B cell (primary cell): ENCODE measurements around the gene DAB1. TPM values are rescaled to one million over a fixed set of nuclear protein-coding genes. Genes with fewer than 3 reads are reported as not detected.

ENCODE experiments used
- ATAC-seq: fragments of 200-7000 bp; cut with Tn5 transposase; one replicate; pipeline ENCODE4 v1.10.0; 2021; ENCODE audit warnings: low read depth, mild to moderate bottlenecking, moderate number of reproducible peaks, moderate library complexity
- CTCF ChIA-PET: fragments of 350-600 bp; sonication (Branson Sonifier 250); formaldehyde crosslinking; loops from one replicate; lab custom pipeline; 2021; ENCODE audit warnings: antibody characterized with exemption, inconsistent platforms; lab: Charles Lee
- POLR2A ChIA-PET: fragments of 350-600 bp; sonication (Branson Sonifier 250); formaldehyde crosslinking; loops from one replicate; lab custom pipeline; 2021; ENCODE audit warnings: antibody characterized with exemption; lab: Charles Lee
- DNase-seq: peaks from one replicate; pipeline ENCODE4 v3.0.0; 2013
- H2AFZ ChIP-seq: 2 replicates; pipeline ENCODE4 v1.6.1; 2012; ENCODE audit warnings: mild to moderate bottlenecking, low read depth, low read length; ENCODE audit not compliant: insufficient read depth, poor library complexity, severe bottlenecking
- H3K27ac ChIP-seq, 2 donors: 1 replicate in 1 of 2; 2 replicates in 1 of 2; pipeline ENCODE4 v1.5.1; 2012 to 2013; ENCODE audit warnings: low read length in 2 of 2, mild to moderate bottlenecking in 2 of 2, moderate library complexity in 1 of 2
- H3K27me3 ChIP-seq, 4 experiments: fragments of 200-600 bp in 1 of 4; sonication (generic) in 1 of 4; replicated peaks in 1 of 4; 1 replicate in 2 of 4; 2 replicates in 2 of 4; pipeline versions ENCODE4 v1.6.1 to v1.7.0; 2013 to 2016; ENCODE audit warnings: low read length in 3 of 4, mild to moderate bottlenecking in 2 of 4, mixed read lengths in 1 of 4, moderate library complexity in 1 of 4; ENCODE audit not compliant: insufficient read depth in 4 of 4, control insufficient read depth in 3 of 4; ENCODE audit errors: control extremely low read depth in 1 of 4
- H3K36me3 ChIP-seq, 2 experiments: replicated peaks in 1 of 2; 1 replicate in 1 of 2; 2 replicates in 1 of 2; pipeline versions ENCODE4 v1.6.1 to v1.7.1; 2013; ENCODE audit warnings: low read length in 1 of 2; ENCODE audit not compliant: insufficient read depth in 2 of 2, control insufficient read depth in 1 of 2; ENCODE audit errors: control extremely low read depth in 1 of 2, extremely low read depth in 1 of 2
- H3K4me1 ChIP-seq, 2 donors: fragments of 200-600 bp in 1 of 2; sonication (generic) in 1 of 2; 1 replicate in 1 of 2; 2 replicates in 1 of 2; pipeline versions ENCODE4 v1.5.1 to v1.6.1; 2013 to 2017; ENCODE audit warnings: low read length in 2 of 2; ENCODE audit not compliant: control insufficient read depth in 2 of 2, insufficient read depth in 2 of 2
- H3K4me2 ChIP-seq: replicated peaks from 2 replicates; pipeline ENCODE3; 2012; ENCODE audit warnings: mild to moderate bottlenecking, low read depth, low read length; ENCODE audit not compliant: poor library complexity, severe bottlenecking
- H3K4me3 ChIP-seq, 5 experiments: fragments of 200-600 bp in 1 of 5; sonication (generic) in 1 of 5; 1 replicate in 3 of 5; 2 replicates in 2 of 5; pipeline versions ENCODE4 v1.5.1 to v1.7.0; 2011 to 2016; ENCODE audit warnings: low read length in 4 of 5, mild to moderate bottlenecking in 4 of 5, low read depth in 2 of 5, control low read depth in 1 of 5, moderate library complexity in 1 of 5; ENCODE audit not compliant: insufficient read depth in 1 of 5; ENCODE audit errors: control extremely low read depth in 1 of 5, extremely low read depth in 1 of 5
- H3K79me2 ChIP-seq: fragments of 200-600 bp; sonication (generic); one replicate; pipeline ENCODE4 v1.6.0; 2016; ENCODE audit warnings: low read length; ENCODE audit not compliant: control insufficient read depth, insufficient read depth
- H3K9ac ChIP-seq: fragments of 200-600 bp; sonication (generic); 2 replicates; pipeline ENCODE4 v1.6.1; 2017; ENCODE audit warnings: mild to moderate bottlenecking, low read length, moderate library complexity
- H3K9me3 ChIP-seq, 3 donors: one replicate each; pipeline versions ENCODE4 v1.6.1 to v1.7.1; 2013; ENCODE audit warnings: low read length in 2 of 3; ENCODE audit not compliant: control insufficient read depth in 2 of 3, insufficient read depth in 1 of 3; ENCODE audit errors: control extremely low read depth in 1 of 3
- H4K20me1 ChIP-seq: 2 replicates; pipeline ENCODE4 v1.6.0; 2012; ENCODE audit warnings: mild to moderate bottlenecking, low read length; ENCODE audit not compliant: insufficient read depth, control insufficient read depth, poor library complexity, severe bottlenecking
- H3K27ac Mint-ChIP-seq: one replicate; pipeline ENCODE4 v1.8.0; 2021; ENCODE audit warnings: mixed read lengths
- H3K27me3 Mint-ChIP-seq: one replicate; pipeline ENCODE4 v1.8.0; 2021; ENCODE audit warnings: mixed read lengths
- H3K4me1 Mint-ChIP-seq: one replicate; pipeline ENCODE4 v1.8.0; 2021; ENCODE audit warnings: mixed read lengths
- H3K4me3 Mint-ChIP-seq: one replicate; pipeline ENCODE4 v1.8.0; 2021; ENCODE audit warnings: mixed read lengths
- H3K9me3 Mint-ChIP-seq: one replicate; pipeline ENCODE4 v1.8.0; 2022; ENCODE audit warnings: mixed read lengths; ENCODE audit not compliant: insufficient read depth
- EZH2 ChIP-seq: IDR thresholded peaks from 2 replicates; pipeline ENCODE4 v1.6.1; 2012; ENCODE audit warnings: borderline replicate concordance, low read depth, mild to moderate bottlenecking, moderate library complexity, low read length; ENCODE audit not compliant: insufficient read depth, poor library complexity, severe bottlenecking
- WGBS: methylation state at CpG from one replicate; pipeline ENCODE4 v1.1.5; 2013; ENCODE audit warnings: missing lambda C conversion rate; ENCODE audit not compliant: insufficient coverage; 5-methylcytosine and 5-hydroxymethylcytosine counted together
- intact Hi-C: fragments of 100-400 bp; cut with micrococcal nuclease; formaldehyde crosslinking; loops from one replicate; pipeline ENCODE4 v1.10.0; 2022
- polyA plus RNA-seq: library from polyadenylated mRNA; depleted of rRNA; stranded (reverse); fragments of >200 nt; gene quantifications from 2 replicates; pipeline ENCODE4 v1.2.3, GENCODE V29; 2012
- total RNA-seq, 2 donors: library from RNA; stranded (reverse); fragments of 120-200 nt in 1 of 2; gene quantifications; 1 replicate in 1 of 2; 2 replicates in 1 of 2; pipeline versions ENCODE4 v1.2.3 to v1.2.4, GENCODE V29; 2013 to 2022
- TF ChIP-seq, protein P1 (sequence below): fragments of 200-600 bp; IDR thresholded peaks from one replicate; pipeline ENCODE4 v1.8.0; 2022; ENCODE audit warnings: antibody characterized with exemption, mild to moderate bottlenecking

The DAB1 gene
- total and polyA plus RNA-seq, 2 donors (not counting 1 experiment from before 2014, with no cell fraction given), result not detected

DNA sequence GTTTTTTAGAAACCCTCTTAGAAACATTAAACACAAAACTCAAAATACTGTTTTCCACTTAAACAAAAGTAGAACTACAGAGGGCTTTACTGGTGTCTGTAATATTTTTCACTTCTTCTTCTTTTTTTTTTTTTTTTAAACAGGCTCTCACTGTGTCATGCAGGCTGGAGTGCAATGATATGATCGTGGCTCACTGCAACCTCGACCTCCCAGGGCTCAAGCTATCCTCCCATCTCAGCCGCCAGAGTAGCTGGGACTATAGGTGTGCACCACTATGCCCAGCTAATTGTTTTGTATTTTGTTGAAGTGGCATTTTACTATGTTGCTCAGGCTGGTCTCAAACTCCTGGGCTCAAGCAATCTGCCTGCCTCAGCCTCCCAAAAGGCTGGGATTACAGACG, 194.8 kb downstream of the DAB1 start:
- ChIA-PET POLR2A (no interaction called here), CTCF (no interaction called here)
- Histone ChIP-seq H3K9me3 (no peaks in the 10 kb centered on the region), H3K4me2 (no peak overlapping the region), H3K27me3 (no peaks in the 10 kb centered on the region), H3K9ac (no peak overlapping the region), H3K4me1 (no peaks in the 10 kb centered on the region), H3K36me3 (no peaks in the 10 kb centered on the region), H3K79me2 (no peaks in the 10 kb centered on the region), H2AFZ (no peak overlapping the region), H3K27ac (no peak overlapping the region), H4K20me1 (no peaks in the 10 kb centered on the region), H3K4me3 (no peak overlapping the region)
- no peak for DNase-seq
- Mint-ChIP-seq H3K9me3 (no peaks in the 10 kb centered on the region), H3K4me1 (no peaks in the 10 kb centered on the region), H3K27ac (no peak overlapping the region), H3K27me3 (no peaks in the 10 kb centered on the region), H3K4me3 (no peak overlapping the region)
- TF ChIP-seq, protein P1, sequence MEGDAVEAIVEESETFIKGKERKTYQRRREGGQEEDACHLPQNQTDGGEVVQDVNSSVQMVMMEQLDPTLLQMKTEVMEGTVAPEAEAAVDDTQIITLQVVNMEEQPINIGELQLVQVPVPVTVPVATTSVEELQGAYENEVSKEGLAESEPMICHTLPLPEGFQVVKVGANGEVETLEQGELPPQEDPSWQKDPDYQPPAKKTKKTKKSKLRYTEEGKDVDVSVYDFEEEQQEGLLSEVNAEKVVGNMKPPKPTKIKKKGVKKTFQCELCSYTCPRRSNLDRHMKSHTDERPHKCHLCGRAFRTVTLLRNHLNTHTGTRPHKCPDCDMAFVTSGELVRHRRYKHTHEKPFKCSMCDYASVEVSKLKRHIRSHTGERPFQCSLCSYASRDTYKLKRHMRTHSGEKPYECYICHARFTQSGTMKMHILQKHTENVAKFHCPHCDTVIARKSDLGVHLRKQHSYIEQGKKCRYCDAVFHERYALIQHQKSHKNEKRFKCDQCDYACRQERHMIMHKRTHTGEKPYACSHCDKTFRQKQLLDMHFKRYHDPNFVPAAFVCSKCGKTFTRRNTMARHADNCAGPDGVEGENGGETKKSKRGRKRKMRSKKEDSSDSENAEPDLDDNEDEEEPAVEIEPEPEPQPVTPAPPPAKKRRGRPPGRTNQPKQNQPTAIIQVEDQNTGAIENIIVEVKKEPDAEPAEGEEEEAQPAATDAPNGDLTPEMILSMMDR, result no peak
- no peak for TF ChIP-seq EZH2
- intact Hi-C loops, result no loop called here
- ATAC-seq, result no peak
- WGBS, result 47% methylated on average over 3 of the region's 4 CpGs

- Histone ChIP-seq H3K4me3 (no peak overlapping the region), H4K20me1 (no peaks in the 10 kb centered on the region), H3K36me3 (no peaks in the 10 kb centered on the region), H2AFZ (no peak overlapping the region), H3K27ac (no peak overlapping the region), H3K4me2 (no peak overlapping the region), H3K9ac (no peak overlapping the region), H3K79me2 (no peaks in the 10 kb centered on the region), H3K9me3 (peaks cover 0 to 2% (median 0%) of the 10 kb centered on the region in 3 donors), H3K27me3 (no peaks in the 10 kb centered on the region), H3K4me1 (no peaks in the 10 kb centered on the region)
- peaks cover 2% of the 10 kb centered on the region for H3K9me3 Mint-ChIP-seq
- ChIA-PET POLR2A (no interaction called here), CTCF (no interaction called here)
- intact Hi-C loops, result no loop called here
- ATAC-seq, result no peak
- H3K27me3 Mint-ChIP-seq, result no peaks in the 10 kb centered on the region
- no peak overlapping the region for H3K27ac Mint-ChIP-seq
- TF ChIP-seq EZH2, result no peak
- TF ChIP-seq, protein P1, result no peak
- WGBS, result 86% methylated on average over 1 of the region's 3 CpGs
- H3K4me3 Mint-ChIP-seq, result no peak overlapping the region
- H3K4me1 Mint-ChIP-seq, result no peaks in the 10 kb centered on the region
- no peak for DNase-seq
These were observed 201.1 kb downstream of the DAB1 start for GRCh38 chr1:57222801-57223200.
